Lung (tissue), 12 donors: ENCODE measurements around the gene KDM7A. TPM values are rescaled to one million over a fixed set of nuclear protein-coding genes. Genes with fewer than 3 reads are reported as not detected.

Source experiments
- ATAC-seq: fragments of 200-7000 bp; cut with Tn5 transposase; one replicate; pipeline ENCODE4 v1.9.1; 2020; ENCODE audit warnings: moderate number of reproducible peaks; ENCODE audit not compliant: insufficient read depth, low FRiP score
- DNase-seq, 3 donors: peaks; one replicate each; pipeline ENCODE4 v3.0.0-alpha.2; 2013 to 2017
- H3K27ac ChIP-seq, 2 donors: one replicate each; pipeline ENCODE4 v1.5.1; 2013; ENCODE audit warnings: mild to moderate bottlenecking in 2 of 2, moderate library complexity in 2 of 2, control low read depth in 1 of 2, inconsistent platforms in 1 of 2, low read depth in 1 of 2, low read length in 1 of 2
- H3K27me3 ChIP-seq, 3 donors: one replicate each; pipeline ENCODE4 v1.5.1; 2013; ENCODE audit warnings: low read length in 2 of 3; ENCODE audit not compliant: control insufficient read depth in 3 of 3, insufficient read depth in 3 of 3
- H3K36me3 ChIP-seq, 4 donors: one replicate each; pipeline ENCODE4 v1.5.1; 2013; ENCODE audit warnings: low read length in 4 of 4, mild to moderate bottlenecking in 1 of 4, moderate library complexity in 1 of 4; ENCODE audit not compliant: control insufficient read depth in 4 of 4, insufficient read depth in 4 of 4
- H3K4me1 ChIP-seq, 5 donors: one replicate each; pipeline ENCODE4 v1.5.1; 2013; ENCODE audit warnings: low read length in 5 of 5, mild to moderate bottlenecking in 2 of 5, moderate library complexity in 1 of 5; ENCODE audit not compliant: control insufficient read depth in 5 of 5, insufficient read depth in 5 of 5
- H3K4me3 ChIP-seq: one replicate; pipeline ENCODE4 v1.5.1; 2013; ENCODE audit warnings: mild to moderate bottlenecking, control low read depth, moderate library complexity
- H3K9ac ChIP-seq, 2 donors: one replicate each; pipeline ENCODE4 v1.5.1; 2013; ENCODE audit warnings: low read length in 2 of 2, control low read depth in 1 of 2; ENCODE audit not compliant: insufficient read depth in 1 of 2
- H3K9me3 ChIP-seq, 4 donors: one replicate each; pipeline ENCODE4 v1.5.1; 2013; ENCODE audit warnings: low read length in 3 of 4, mild to moderate bottlenecking in 1 of 4, moderate library complexity in 1 of 4; ENCODE audit not compliant: control insufficient read depth in 4 of 4, insufficient read depth in 3 of 4
- WGBS, 2 donors: extraction: QIAGEN DNeasy Blood & Tissue Kit; methylation state at CpG; one replicate each; pipeline ENCODE4 v1.1.7; 2013; 5-methylcytosine and 5-hydroxymethylcytosine counted together
- polyA plus RNA-seq, 2 donors: library from polyadenylated mRNA; stranded (reverse); fragments of 200-250 nt; gene quantifications; one replicate each; pipeline ENCODE4 v1.2.1, GENCODE V29; 2013
- total RNA-seq, 2 donors: library from RNA; depleted of rRNA in 1 of 2; stranded (reverse); fragments of >200 nt in 1 of 2; gene quantifications; one replicate each; pipeline ENCODE4 v1.2.1, GENCODE V29; 2014 to 2021
- TF ChIP-seq, protein P1 (sequence below): IDR thresholded peaks from 2 replicates; pipeline ENCODE4 v1.5.1; 2012; ENCODE audit warnings: mild to moderate bottlenecking; ENCODE audit errors: control extremely low read depth, extremely low read depth
- donor health status: control.
- donor health status: control.
- donor health status: Bipolar disorder and iron deficiency.
- donor health status: healthy.
- donor health status: DM: yes; HTN: yes; CAD: no.

The KDM7A gene
- total and polyA plus RNA-seq, 4 donors: 3.1 to 30.7 (median 11.6) TPM

DNA sequence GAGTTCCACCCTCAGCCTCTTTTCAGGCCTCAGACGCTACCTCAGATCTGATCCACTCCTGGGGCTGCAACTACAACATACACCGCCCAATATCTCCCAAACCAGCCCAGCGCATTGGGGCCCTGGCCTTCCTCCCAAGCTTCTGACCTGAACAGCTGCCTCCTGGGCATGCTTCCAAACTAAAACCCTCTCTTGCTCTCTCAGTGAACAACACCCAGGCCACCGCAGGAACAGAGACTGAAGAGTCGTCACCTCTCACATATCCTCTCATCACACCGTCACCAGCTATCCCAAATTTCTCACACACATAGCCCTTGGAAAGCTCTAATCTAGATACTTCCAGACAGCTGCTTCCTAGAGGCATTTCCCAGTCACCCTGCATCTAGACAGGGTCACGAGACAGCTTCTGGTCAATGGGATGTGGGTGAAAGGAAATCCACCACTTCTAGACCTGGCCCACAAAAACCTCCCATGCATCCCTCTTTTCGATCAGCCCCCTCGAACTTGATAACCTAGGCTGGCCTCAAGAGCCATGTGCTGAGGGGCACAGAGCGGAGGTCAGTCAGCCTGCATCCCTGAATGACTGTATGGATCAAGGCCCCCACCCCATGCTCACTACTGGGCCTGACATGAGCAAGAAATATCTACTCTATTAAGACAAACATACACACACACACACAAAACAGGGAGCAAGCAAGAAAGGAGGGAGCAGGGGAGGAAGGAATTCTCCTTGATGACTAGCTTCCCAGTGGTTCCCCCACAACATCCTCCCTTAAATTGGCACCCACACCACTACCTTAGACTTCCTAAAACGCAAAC is 115.8 kb downstream of the KDM7A start:
- TF ChIP-seq, protein P1, sequence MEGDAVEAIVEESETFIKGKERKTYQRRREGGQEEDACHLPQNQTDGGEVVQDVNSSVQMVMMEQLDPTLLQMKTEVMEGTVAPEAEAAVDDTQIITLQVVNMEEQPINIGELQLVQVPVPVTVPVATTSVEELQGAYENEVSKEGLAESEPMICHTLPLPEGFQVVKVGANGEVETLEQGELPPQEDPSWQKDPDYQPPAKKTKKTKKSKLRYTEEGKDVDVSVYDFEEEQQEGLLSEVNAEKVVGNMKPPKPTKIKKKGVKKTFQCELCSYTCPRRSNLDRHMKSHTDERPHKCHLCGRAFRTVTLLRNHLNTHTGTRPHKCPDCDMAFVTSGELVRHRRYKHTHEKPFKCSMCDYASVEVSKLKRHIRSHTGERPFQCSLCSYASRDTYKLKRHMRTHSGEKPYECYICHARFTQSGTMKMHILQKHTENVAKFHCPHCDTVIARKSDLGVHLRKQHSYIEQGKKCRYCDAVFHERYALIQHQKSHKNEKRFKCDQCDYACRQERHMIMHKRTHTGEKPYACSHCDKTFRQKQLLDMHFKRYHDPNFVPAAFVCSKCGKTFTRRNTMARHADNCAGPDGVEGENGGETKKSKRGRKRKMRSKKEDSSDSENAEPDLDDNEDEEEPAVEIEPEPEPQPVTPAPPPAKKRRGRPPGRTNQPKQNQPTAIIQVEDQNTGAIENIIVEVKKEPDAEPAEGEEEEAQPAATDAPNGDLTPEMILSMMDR: no peak

DNA sequence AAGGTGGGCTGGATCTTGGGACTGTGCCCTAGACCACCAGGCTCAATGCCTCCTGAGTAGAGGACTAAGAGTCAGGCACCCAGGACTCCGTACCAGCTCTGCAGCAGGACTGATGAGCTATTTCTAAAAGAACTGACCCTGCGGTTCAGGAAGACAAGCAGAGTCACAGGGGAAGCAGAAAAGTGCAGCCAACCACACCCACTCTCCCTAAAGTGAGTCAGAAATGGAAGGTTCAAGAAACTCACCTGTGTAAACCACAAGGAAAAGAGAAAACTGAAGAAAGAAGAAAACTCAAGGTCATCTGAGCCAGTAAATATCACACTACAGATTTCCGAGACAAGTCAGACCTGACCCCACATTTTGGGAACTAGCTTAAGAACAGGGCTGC is 116.5 kb downstream of the KDM7A start:
- H3K9ac ChIP-seq: no peak overlapping the region
- peaks cover 5 to 27% (median 10%) of the 10 kb centered on the region in 5 donors for H3K4me1 ChIP-seq
- peaks cover 0 to 13% (median 0%) of the 10 kb centered on the region in 4 donors for H3K36me3 ChIP-seq
- DNase-seq: no peak
- H3K4me3 ChIP-seq: no peak overlapping the region
- no peaks in the 10 kb centered on the region for H3K9me3 ChIP-seq
- TF ChIP-seq, protein P1: no peak
- 92 to 94% methylated on average over 3 of the region's 3 CpGs for WGBS, 2 donors
- peak overlapping the region; percentile 81 to 99 for H3K27ac ChIP-seq
- H3K27me3 ChIP-seq: no peaks in the 10 kb centered on the region
- no peak for ATAC-seq

More for the DNA sequence above, 115.8 kb downstream of the KDM7A start:
- Histone ChIP-seq H3K27ac (peak overlapping the region; percentile 81 to 99), H3K27me3 (no peaks in the 10 kb centered on the region), H3K36me3 (peaks cover 0 to 9% (median 0%) of the 10 kb centered on the region in 4 donors), H3K4me1 (peaks cover 5 to 27% (median 10%) of the 10 kb centered on the region in 5 donors), H3K4me3 (peak overlapping the region; percentile 94), H3K9ac (no peak overlapping the region), H3K9me3 (no peaks in the 10 kb centered on the region)
- WGBS, 2 donors: 55 to 66% methylated on average over 11 of the region's 11 CpGs
- peak; percentile 80 to 89 (median 85) for DNase-seq
- no peak for ATAC-seq

DNA sequence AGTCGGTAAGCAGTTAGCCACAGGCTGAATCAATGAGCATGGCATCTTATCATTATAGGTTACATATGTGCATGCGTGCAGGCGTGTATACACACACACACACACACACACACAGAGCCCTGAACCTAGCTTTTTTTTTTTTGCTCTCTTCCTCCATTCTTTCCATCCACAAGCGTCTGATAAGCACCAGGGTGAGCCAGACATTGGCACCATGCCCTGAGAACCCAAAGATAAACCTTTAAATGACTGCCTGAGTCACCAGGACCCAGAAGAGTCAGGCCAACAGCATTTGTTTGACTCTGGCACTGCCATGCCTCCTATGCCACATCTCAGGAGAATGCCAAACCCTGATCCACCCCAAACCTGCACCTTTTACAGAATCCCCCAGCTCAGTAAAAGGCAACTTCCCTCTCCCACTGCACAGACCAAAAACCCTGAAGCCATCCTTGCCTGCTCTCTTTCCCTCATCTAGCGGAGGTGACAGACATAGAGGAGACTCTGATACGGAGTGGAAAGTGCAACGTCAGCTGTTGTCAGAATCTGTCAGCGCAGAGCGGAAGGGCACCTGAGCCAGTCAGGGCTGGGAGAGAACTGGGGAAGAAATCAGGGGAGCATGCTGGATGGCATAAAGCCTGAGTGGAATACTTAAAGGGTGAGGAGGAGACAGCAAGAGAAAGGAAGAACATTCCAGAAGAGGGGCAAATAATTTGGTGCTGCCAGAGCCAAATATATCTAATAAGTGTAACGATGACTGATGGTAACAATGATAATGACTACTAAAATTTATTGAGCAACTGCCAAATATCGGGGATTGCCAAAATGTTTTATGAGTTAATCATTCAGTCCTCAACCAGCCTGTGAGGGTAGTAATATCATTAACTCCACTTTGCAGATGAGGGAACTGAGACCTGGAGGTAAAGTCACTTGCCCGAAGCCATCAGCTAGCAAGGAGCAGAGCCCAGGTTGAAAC is 117.2 kb downstream of the KDM7A start:
- H3K4me3 ChIP-seq: no peak overlapping the region
- H3K4me1 ChIP-seq: peaks cover 5 to 27% (median 10%) of the 10 kb centered on the region in 5 donors
- H3K27ac ChIP-seq: peak overlapping the region; percentile 81 to 99
- no peak overlapping the region for H3K9ac ChIP-seq
- no peaks in the 10 kb centered on the region for H3K9me3 ChIP-seq
- H3K36me3 ChIP-seq: peaks cover 0 to 13% (median 0%) of the 10 kb centered on the region in 4 donors
- TF ChIP-seq, protein P1: no peak
- no peaks in the 10 kb centered on the region for H3K27me3 ChIP-seq
- WGBS, 2 donors: 74 to 77% methylated on average over 12 of the region's 12 CpGs
- DNase-seq (peak in 2 of 3 donors; percentile 24 to 26), ATAC-seq (peak; percentile 13)
